ENCODE data around the gene PRAMEF11.
"Not testable (repeated sequence)": the region's sequence is repeated elsewhere in the genome, so short reads cannot be mapped to it uniquely, and the experiment has no call there.

Gene PRAMEF11

DNA sequence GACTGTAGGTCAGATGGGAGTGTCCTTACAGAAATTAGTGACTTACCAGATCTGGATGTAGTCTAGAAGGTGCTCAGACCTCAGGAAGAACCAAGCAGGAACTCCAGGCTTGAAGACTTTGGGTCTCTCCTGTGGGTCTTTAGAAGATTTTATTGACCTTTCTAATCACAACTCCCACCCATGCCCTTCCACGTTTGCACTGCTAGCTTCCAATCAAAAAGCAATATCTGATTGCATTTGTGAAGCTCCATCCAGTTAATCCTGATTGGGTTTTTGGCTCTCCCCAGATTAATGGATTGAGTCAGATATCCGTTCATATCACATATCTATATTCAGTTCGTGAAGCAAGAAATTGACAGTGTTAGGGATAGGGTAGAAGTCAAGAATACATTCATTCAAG lies at the start of gene PRAMEF11:
Gene PRAMEF11, minus strand, starts transcription at position 101 of the 400 bp plus-strand sequence. CDS start 2,621 bp downstream, outside the sequence.
- H3K4me1 ChIP-seq (ENCODE audit: insufficient read depth, low read length); H3K9me3 ChIP-seq (ENCODE audit: control insufficient read depth, insufficient read depth, low read length); H3K9ac ChIP-seq (ENCODE audit: low read depth, low read length): not testable (repeated sequence)

GRCh38 chr1:12878453-12878852 lies 47.2 kb upstream of the PRAMEF11 start:
- not testable (repeated sequence) for H3K36me3 ChIP-seq (ENCODE audit: insufficient read depth, low read length); H3K9me3 ChIP-seq (ENCODE audit: control insufficient read depth, insufficient read depth, low read length); H3K4me1 ChIP-seq (ENCODE audit: insufficient read depth, low read length); H3K9ac ChIP-seq (ENCODE audit: low read depth, low read length)

More for the DNA sequence above, at the start of gene PRAMEF11:
- not testable (repeated sequence) for H3K36me3 ChIP-seq (ENCODE audit: insufficient read depth, low read length)

DNA sequence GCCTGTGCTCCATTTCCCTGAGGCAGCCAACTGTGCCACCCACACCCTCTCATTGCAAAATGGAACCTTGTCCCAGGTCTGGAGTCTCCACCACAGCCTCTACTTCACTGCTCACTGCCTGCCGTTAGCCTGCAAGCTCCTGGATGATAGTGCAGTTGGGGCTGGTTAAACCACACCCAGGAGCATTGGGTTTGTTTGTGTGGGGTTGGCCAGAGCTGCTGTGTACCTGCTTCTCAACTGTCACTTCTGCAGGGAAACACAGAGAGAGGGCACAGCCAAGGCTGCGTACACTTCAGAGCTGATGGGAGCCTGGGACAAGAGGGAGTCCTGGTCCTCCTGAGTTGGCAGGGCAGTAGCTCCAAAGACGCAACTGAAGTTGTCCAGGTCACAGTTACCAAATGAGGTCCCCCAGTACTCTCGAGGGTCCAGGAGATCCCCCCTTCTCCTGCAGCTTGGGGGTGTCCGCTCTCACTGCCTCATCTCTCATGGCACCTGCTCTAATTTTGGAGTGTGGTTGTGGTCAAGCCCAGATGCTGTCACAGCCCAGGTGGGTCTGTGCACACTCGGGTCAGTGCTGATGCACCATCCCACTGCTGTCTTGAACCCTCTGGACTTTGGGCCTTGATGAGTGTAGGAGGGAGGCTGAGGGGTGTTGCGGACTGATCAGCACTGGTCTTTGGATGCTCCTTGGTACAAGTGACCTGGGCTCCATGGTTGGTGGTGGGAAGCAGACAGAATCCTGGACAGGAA lies 32.1 kb upstream of the PRAMEF11 start:
- not testable (repeated sequence) for H3K36me3 ChIP-seq (ENCODE audit: insufficient read depth, low read length); H3K9ac ChIP-seq (ENCODE audit: low read depth, low read length); H3K4me1 ChIP-seq (ENCODE audit: insufficient read depth, low read length); H3K9me3 ChIP-seq (ENCODE audit: control insufficient read depth, insufficient read depth, low read length)

GRCh38 chr1:12856786-12857185 lies 25.6 kb upstream of the PRAMEF11 start, which contains the start of gene PRAMEF2:
Gene PRAMEF2 (plus strand): TSS chr1:12857086. CDS start chr1:12859010, 1,924 bp downstream.
- H3K9me3 ChIP-seq (ENCODE audit: control insufficient read depth, insufficient read depth, low read length); H3K9ac ChIP-seq (ENCODE audit: low read depth, low read length); H3K36me3 ChIP-seq (ENCODE audit: insufficient read depth, low read length); H3K4me1 ChIP-seq (ENCODE audit: insufficient read depth, low read length): not testable (repeated sequence)

DNA sequence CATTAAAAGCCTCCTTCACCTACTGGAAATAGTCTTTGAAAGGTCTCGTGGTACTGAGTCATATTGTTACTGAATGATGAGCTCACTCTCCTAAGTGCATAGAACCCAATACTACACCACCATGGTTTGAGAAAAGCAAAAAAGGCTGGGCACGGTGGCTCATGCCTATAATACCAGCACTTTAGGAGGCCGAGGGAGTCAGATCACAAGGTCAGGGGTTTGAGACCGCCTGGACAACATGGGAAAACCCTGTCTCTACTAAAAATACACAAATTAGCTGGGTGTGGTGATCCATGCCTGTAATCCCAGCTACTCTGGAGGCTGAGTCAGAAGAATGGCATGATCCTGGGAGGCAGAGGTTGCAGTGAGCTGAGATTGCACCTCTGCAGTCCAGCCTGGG lies 20.6 kb upstream of the PRAMEF11 start:
- H3K36me3 ChIP-seq (ENCODE audit: insufficient read depth, low read length): no peaks in the 10 kb centered on the region
- H3K9ac ChIP-seq (ENCODE audit: low read depth, low read length): no peak overlapping the region
- H3K4me1 ChIP-seq (ENCODE audit: insufficient read depth, low read length): no peaks in the 10 kb centered on the region
- no peaks in the 10 kb centered on the region for H3K9me3 ChIP-seq (ENCODE audit: control insufficient read depth, insufficient read depth, low read length)

DNA sequence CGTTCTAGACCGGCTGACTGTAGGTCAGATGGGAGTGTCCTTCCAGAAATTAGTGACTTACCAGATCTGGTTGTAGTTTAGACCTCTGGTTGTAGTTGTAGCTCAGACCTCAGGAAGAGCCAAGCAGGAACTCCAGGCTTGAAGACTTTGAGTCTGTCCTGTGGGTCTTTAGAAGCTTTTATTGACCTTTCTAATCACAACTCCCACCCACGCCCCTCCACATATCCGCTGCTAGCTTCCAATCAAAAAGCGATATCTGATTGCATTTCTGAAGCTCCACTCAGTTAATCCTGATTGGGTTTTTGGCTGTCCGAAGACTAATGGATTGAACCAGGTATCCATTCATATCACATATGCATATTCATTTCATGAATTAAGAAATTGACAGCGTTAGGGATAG lies 17.4 kb upstream of the PRAMEF11 start, which contains the start of gene HNRNPCL1:
Gene HNRNPCL1, minus strand, starts transcription at position 101 of the 400 bp plus-strand sequence. CDS start 431 bp downstream, outside the sequence.
- not testable (repeated sequence) for H3K4me1 ChIP-seq (ENCODE audit: insufficient read depth, low read length); H3K9ac ChIP-seq (ENCODE audit: low read depth, low read length); H3K36me3 ChIP-seq (ENCODE audit: insufficient read depth, low read length); H3K9me3 ChIP-seq (ENCODE audit: control insufficient read depth, insufficient read depth, low read length)

GRCh38 chr1:12833251-12833650 lies 2.0 kb upstream of the PRAMEF11 start:
- H3K9ac ChIP-seq (ENCODE audit: low read depth, low read length): not testable (repeated sequence)

GRCh38 chr1:12819061-12819460 lies 12.1 kb downstream of the PRAMEF11 start:
- H3K9ac ChIP-seq (ENCODE audit: low read depth, low read length); H3K4me1 ChIP-seq (ENCODE audit: insufficient read depth, low read length); H3K9me3 ChIP-seq (ENCODE audit: control insufficient read depth, insufficient read depth, low read length); H3K36me3 ChIP-seq (ENCODE audit: insufficient read depth, low read length): not testable (repeated sequence)

More at GRCh38 chr1:12833251-12833650, 2.0 kb upstream of the PRAMEF11 start:
- not testable (repeated sequence) for H3K4me1 ChIP-seq (ENCODE audit: insufficient read depth, low read length); H3K36me3 ChIP-seq (ENCODE audit: insufficient read depth, low read length); H3K9me3 ChIP-seq (ENCODE audit: control insufficient read depth, insufficient read depth, low read length)

DNA sequence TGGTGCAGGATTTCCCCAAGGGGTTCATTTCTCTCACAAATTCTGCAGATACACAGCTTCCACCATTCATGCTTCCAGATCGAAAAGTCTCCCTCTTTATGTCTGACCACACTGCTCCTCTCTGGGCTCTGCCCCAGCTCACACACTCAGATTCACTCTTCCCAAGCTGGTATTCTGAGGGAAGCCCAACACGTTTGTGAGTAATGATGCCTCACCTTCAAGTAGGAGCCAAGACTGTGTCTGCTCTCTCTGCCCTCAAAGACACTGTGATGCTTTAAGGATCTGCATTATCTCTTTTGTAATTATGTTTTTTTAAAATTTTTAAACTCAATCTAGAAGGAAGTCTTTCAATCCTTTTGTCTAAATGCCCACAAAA lies 19.8 kb downstream of the PRAMEF11 start:
- no peaks in the 10 kb centered on the region for H3K4me1 ChIP-seq (ENCODE audit: insufficient read depth, low read length)
- no peaks in the 10 kb centered on the region for H3K9me3 ChIP-seq (ENCODE audit: control insufficient read depth, insufficient read depth, low read length)
- H3K36me3 ChIP-seq (ENCODE audit: insufficient read depth, low read length): no peaks in the 10 kb centered on the region
- no peak overlapping the region for H3K9ac ChIP-seq (ENCODE audit: low read depth, low read length)

- no peaks in the 10 kb centered on the region for H3K4me1 ChIP-seq (ENCODE audit: insufficient read depth, low read length)
- H3K9me3 ChIP-seq (ENCODE audit: control insufficient read depth, insufficient read depth, low read length): no peaks in the 10 kb centered on the region
- no peak overlapping the region for H3K9ac ChIP-seq (ENCODE audit: low read depth, low read length)
- H3K36me3 ChIP-seq (ENCODE audit: insufficient read depth, low read length): no peaks in the 10 kb centered on the region
Observed at GRCh38 chr1:12810691-12811408, 20.4 kb downstream of the PRAMEF11 start.

DNA sequence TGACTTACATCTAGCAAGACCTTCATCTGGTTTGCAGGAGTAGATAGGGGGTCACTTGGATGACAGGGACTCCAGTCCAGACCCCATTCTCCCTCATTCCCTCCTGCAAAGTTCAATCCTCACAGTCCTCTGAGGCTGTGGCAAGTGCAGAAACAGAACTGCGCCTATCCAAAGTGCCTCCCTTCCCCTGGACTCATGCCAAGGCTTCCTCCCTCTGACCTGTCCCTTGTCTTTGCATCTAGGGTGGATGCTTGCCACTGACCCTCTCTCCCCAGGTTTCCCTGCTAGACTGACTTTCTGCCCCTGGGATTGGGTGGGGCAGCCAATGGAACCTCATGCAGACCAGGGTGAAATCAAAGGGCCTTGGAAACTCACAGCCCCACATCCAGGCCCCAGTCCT lies 21.3 kb downstream of the PRAMEF11 start:
- no peaks in the 10 kb centered on the region for H3K4me1 ChIP-seq (ENCODE audit: insufficient read depth, low read length)
- no peak overlapping the region for H3K9ac ChIP-seq (ENCODE audit: low read depth, low read length)
- H3K36me3 ChIP-seq (ENCODE audit: insufficient read depth, low read length): no peaks in the 10 kb centered on the region
- H3K9me3 ChIP-seq (ENCODE audit: control insufficient read depth, insufficient read depth, low read length): no peaks in the 10 kb centered on the region

GRCh38 chr1:12799730-12800129 lies 31.5 kb downstream of the PRAMEF11 start:
- H3K9ac ChIP-seq (ENCODE audit: low read depth, low read length): no peak overlapping the region
- no peaks in the 10 kb centered on the region for H3K9me3 ChIP-seq (ENCODE audit: control insufficient read depth, insufficient read depth, low read length)
- no peaks in the 10 kb centered on the region for H3K4me1 ChIP-seq (ENCODE audit: insufficient read depth, low read length)
- no peaks in the 10 kb centered on the region for H3K36me3 ChIP-seq (ENCODE audit: insufficient read depth, low read length)

GRCh38 chr1:12798911-12799310 lies 32.3 kb downstream of the PRAMEF11 start:
- no peaks in the 10 kb centered on the region for H3K4me1 ChIP-seq (ENCODE audit: insufficient read depth, low read length)
- no peaks in the 10 kb centered on the region for H3K36me3 ChIP-seq (ENCODE audit: insufficient read depth, low read length)
- H3K9ac ChIP-seq (ENCODE audit: low read depth, low read length): no peak overlapping the region
- H3K9me3 ChIP-seq (ENCODE audit: control insufficient read depth, insufficient read depth, low read length): no peaks in the 10 kb centered on the region

GRCh38 chr1:12791097-12791496 lies 40.1 kb downstream of the PRAMEF11 start, which contains the start of gene PRAMEF1:
Gene PRAMEF1 (plus strand): TSS chr1:12791397. CDS start chr1:12793228, 1,831 bp downstream.
- H3K9ac ChIP-seq (ENCODE audit: low read depth, low read length); H3K9me3 ChIP-seq (ENCODE audit: control insufficient read depth, insufficient read depth, low read length); H3K36me3 ChIP-seq (ENCODE audit: insufficient read depth, low read length); H3K4me1 ChIP-seq (ENCODE audit: insufficient read depth, low read length): not testable (repeated sequence)

DNA sequence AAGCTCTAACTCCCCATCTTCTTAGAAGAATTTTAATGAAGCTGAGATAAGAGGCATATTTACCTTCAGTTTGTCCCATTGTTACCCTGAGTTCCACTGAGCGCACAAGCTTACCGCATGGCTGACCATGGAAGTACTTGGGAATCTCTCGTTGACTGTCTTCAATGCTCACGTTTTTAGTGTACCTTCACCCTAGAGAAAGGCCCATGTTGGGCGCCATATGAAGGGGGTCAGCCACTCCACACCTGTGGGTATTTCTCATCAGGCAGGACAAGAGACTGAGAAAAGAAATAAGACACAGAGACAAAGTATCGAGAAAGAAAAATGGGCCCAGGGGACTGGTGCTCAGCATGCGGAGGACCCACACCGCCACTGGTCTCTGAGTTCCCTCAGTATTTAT lies 46.5 kb downstream of the PRAMEF11 start:
- not testable (repeated sequence) for H3K9me3 ChIP-seq (ENCODE audit: control insufficient read depth, insufficient read depth, low read length); H3K4me1 ChIP-seq (ENCODE audit: insufficient read depth, low read length); H3K36me3 ChIP-seq (ENCODE audit: insufficient read depth, low read length); H3K9ac ChIP-seq (ENCODE audit: low read depth, low read length)
